Medulla oblongata (tissue), 1 donor: ENCODE data around the gene EMP1.

Experiments
- DNase-seq: peaks from one replicate; pipeline ENCODE4 v3.0.0-alpha.2; 2015; ENCODE audit errors: extremely low spot score

EMP1 gene

GRCh38 chr12:13197526-13198143 is 1.1 kb downstream of the EMP1 start:
- DNase-seq, result peak; percentile 30

- no peak for DNase-seq
Measured at GRCh38 chr12:13198241-13198640, 1.7 kb downstream of the EMP1 start.

- DNase-seq, result no peak
Measured at GRCh38 chr12:13198876-13199275, 2.4 kb downstream of the EMP1 start.

GRCh38 chr12:13199592-13199991 is 3.1 kb downstream of the EMP1 start:
- DNase-seq, result no peak

- DNase-seq, result no peak
Measured at GRCh38 chr12:13200841-13201240, 4.3 kb downstream of the EMP1 start.

- no peak for DNase-seq
Measured at GRCh38 chr12:13203034-13203922, 6.8 kb downstream of the EMP1 start.

- DNase-seq, result no peak
Measured at GRCh38 chr12:13204428-13204827, 7.9 kb downstream of the EMP1 start.

- no peak for DNase-seq
Measured at GRCh38 chr12:13205809-13206559, 9.5 kb downstream of the EMP1 start.

GRCh38 chr12:13206560-13206897 is 10.0 kb downstream of the EMP1 start:
- DNase-seq, result no peak

- DNase-seq, result peak; percentile 44
Measured at GRCh38 chr12:13208533-13209435, 12.3 kb downstream of the EMP1 start.

- DNase-seq, result no peak
Measured at GRCh38 chr12:13209436-13210235, 13.1 kb downstream of the EMP1 start.

- no peak for DNase-seq
Measured at GRCh38 chr12:13210236-13211190, 14.0 kb downstream of the EMP1 start.

- no peak for DNase-seq
Measured at GRCh38 chr12:13211191-13211858, 14.8 kb downstream of the EMP1 start.

- peak; percentile 92 for DNase-seq
Measured at GRCh38 chr12:13211859-13212664, 15.5 kb downstream of the EMP1 start.

- no peak for DNase-seq
Measured at GRCh38 chr12:13215056-13215455, 18.5 kb downstream of the EMP1 start.

GRCh38 chr12:13218641-13219040 is 22.1 kb downstream of the EMP1 start:
- no peak for DNase-seq

GRCh38 chr12:13219320-13219719 is 22.8 kb downstream of the EMP1 start:
- no peak for DNase-seq

- DNase-seq, result no peak
Measured at GRCh38 chr12:13220838-13221237, 24.3 kb downstream of the EMP1 start.
